ENCODE data around the gene PTCD3. TPM values are rescaled to one million over a fixed set of nuclear protein-coding genes. Genes with fewer than 3 reads are reported as not detected.

The PTCD3 gene
- total RNA-seq, 2 donors from 2014 or later = 34.3 to 85.6 TPM

DNA sequence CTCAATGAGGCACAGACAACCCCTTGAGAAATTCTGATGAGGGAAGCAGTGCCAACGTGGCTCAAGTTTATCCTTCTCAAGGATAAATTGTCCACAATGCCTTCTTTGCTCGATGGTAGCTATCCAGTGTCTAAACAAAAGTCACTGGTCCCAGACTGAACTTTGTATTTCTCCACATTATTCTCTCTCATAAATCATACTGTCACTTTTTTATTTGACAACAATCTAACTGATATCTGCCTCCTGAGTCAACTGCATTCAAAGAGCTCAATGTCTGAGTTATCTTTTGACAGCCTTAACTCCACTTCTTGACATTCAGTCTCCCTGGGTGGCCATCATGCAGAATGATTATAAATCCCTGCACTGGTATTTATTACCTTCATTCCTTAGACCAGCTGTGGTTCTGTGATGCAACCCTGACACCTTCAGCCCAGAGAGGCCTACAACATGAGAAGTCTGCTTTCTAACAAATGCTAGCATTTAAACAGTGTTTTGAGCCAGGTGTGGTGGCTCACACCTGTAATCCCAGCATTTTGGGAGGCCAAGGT, 51.0 kb downstream of the PTCD3 start:
- intact Hi-C loops (cut with DNase I) = no loop called here
- Histone ChIP-seq H3K9me3 (no peaks in the 10 kb centered on the region), H3K36me3 (replicated peaks in 1 of 2; ENCODE audit: insufficient read depth in 1 of 2, low read depth in 2 of 2) (peaks cover 4 to 10% of the 10 kb centered on the region in 2 donors), H3K27me3 (no peaks in the 10 kb centered on the region), H3K4me3 (no peak overlapping the region), H3K27ac (no peak overlapping the region), H3K4me1 (no peaks in the 10 kb centered on the region)
- TF ChIP-seq, protein P1, sequence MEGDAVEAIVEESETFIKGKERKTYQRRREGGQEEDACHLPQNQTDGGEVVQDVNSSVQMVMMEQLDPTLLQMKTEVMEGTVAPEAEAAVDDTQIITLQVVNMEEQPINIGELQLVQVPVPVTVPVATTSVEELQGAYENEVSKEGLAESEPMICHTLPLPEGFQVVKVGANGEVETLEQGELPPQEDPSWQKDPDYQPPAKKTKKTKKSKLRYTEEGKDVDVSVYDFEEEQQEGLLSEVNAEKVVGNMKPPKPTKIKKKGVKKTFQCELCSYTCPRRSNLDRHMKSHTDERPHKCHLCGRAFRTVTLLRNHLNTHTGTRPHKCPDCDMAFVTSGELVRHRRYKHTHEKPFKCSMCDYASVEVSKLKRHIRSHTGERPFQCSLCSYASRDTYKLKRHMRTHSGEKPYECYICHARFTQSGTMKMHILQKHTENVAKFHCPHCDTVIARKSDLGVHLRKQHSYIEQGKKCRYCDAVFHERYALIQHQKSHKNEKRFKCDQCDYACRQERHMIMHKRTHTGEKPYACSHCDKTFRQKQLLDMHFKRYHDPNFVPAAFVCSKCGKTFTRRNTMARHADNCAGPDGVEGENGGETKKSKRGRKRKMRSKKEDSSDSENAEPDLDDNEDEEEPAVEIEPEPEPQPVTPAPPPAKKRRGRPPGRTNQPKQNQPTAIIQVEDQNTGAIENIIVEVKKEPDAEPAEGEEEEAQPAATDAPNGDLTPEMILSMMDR (IDR thresholded peaks at IDR 0.05) = no peak
- TF ChIP-seq POLR2A (IDR thresholded peaks at IDR 0.05) = no peak
- ATAC-seq (no peak), DNase-seq (no peak)
- 31 to 46% methylated on average over 2 of the region's 2 CpGs for WGBS, 2 donors

DNA sequence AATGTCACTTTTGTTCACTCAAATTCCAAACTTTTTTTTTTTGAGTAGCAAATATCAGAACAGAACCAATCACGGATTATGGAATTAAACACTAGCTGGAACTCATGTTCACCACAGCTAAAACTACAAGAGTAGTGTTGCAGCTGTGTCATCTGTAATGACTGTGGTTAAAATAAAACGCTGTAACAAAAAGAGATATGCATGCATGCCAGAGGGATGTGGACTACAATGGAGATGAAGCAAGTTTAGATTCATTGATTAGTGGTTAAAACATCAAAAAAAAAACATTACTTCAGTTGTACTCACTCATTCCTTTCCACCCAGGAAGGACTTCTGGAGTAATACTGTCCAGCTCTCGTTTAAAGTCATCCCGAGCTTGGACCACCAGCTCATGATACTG, 52.3 kb downstream of the PTCD3 start:
- no peaks in the 10 kb centered on the region for H3K9me3 ChIP-seq
- intact Hi-C loops (cut with DNase I) = no loop called here
- peaks cover 4 to 11% of the 10 kb centered on the region in 2 donors for H3K36me3 ChIP-seq (replicated peaks in 1 of 2; ENCODE audit: insufficient read depth in 1 of 2, low read depth in 2 of 2)
- H3K4me3 ChIP-seq = no peak overlapping the region
- H3K4me1 ChIP-seq = no peaks in the 10 kb centered on the region
- DNase-seq (no peak), ATAC-seq (no peak)
- no peak overlapping the region for H3K27ac ChIP-seq
- WGBS, 2 donors = 89 to 91% methylated on average over 4 of the region's 4 CpGs
- no peaks in the 10 kb centered on the region for H3K27me3 ChIP-seq
- TF ChIP-seq, protein P1 (IDR thresholded peaks at IDR 0.05) = no peak
- no peak for TF ChIP-seq POLR2A (IDR thresholded peaks at IDR 0.05)

DNA sequence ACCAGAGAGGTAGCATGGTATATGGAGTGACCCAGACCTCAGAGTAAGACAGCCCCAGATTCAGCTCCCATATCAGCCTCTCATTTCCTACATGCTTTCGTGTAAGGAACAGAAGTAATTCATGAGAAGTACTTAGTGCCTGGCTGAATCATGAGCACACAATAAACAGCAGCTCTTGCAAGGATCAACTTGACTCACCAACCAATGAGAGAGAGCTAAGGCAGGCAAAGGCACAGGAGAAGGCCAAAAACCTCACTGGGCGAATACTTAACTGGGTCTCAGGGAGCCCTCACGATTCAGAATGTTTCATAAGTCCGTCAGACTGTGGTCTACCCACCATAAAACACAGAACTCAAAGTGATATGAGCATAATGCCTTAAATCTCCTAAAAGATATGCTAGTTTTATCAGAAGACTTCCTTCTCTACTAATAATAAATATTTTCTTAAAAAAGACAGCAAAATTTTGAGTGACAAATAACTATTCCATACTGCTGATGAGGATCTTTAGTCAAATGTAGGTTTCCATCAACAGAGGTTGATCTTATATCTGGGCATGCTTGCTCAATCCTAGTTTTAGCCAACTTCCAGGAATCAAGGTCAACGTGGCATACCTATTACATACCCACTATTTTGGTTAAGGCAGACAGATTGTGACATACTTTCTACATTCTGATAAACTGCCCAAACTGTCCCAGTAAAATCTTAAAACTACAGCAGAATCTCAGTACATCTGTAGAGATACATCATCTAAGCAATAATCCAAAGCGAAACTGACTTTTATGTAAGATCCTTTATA, 54.3 kb downstream of the PTCD3 start:
- Histone ChIP-seq H3K4me1 (no peaks in the 10 kb centered on the region), H3K9me3 (no peaks in the 10 kb centered on the region), H3K36me3 (replicated peaks in 1 of 2; ENCODE audit: insufficient read depth in 1 of 2, low read depth in 2 of 2) (peaks cover 4 to 17% of the 10 kb centered on the region in 2 donors), H3K27ac (no peak overlapping the region), H3K27me3 (no peaks in the 10 kb centered on the region), H3K4me3 (no peak overlapping the region)
- intact Hi-C loops (cut with DNase I) = no loop called here
- TF ChIP-seq POLR2A (IDR thresholded peaks at IDR 0.05) = no peak
- TF ChIP-seq, protein P1 (IDR thresholded peaks at IDR 0.05) = no peak
- 89% methylated on average over 6 of the region's 6 CpGs for WGBS, 2 donors
- ATAC-seq (no peak), DNase-seq (no peak)

DNA sequence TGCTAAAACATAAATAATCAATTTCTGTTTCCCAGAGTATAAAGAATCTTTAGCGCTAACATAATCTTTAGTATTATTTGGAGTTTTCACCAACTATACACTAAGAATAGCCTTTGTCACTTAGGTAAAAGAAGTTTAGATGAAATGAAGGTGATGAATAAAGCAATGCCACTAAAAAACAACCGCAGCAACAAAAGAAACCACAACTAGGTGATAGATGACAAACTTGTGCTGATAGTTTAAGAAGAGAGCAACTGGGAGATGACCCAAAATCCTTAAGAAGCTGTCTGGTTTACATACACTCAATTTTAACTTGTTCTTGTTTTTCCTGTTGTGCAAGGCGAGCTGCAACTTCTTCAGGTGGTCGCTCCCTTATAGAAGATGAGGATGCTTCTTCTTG, 64.4 kb downstream of the PTCD3 start:
- Histone ChIP-seq H3K4me1 (no peaks in the 10 kb centered on the region), H3K27me3 (no peaks in the 10 kb centered on the region), H3K36me3 (replicated peaks in 1 of 2; ENCODE audit: insufficient read depth in 1 of 2, low read depth in 2 of 2) (peaks cover 0 to 7% of the 10 kb centered on the region in 2 donors), H3K27ac (no peak overlapping the region), H3K4me3 (no peak overlapping the region), H3K9me3 (no peaks in the 10 kb centered on the region)
- DNase-seq (no peak), ATAC-seq (no peak)
- TF ChIP-seq POLR2A (IDR thresholded peaks at IDR 0.05) = no peak
- TF ChIP-seq, protein P1 (IDR thresholded peaks at IDR 0.05) = no peak
- intact Hi-C loops (cut with DNase I) = no loop called here
- WGBS, 2 donors = 92 to 94% methylated on average over 4 of the region's 4 CpGs
